ENCODE measurements around the gene GTPBP6.
A peak's percentile ranks its signal among the peaks of the same experiment; 100 is the strongest.
"Not testable (repeated sequence)": the region's sequence is repeated elsewhere in the genome, so short reads cannot be mapped to it uniquely, and the experiment has no call there.

The GTPBP6 gene

GRCh38 chrX:281166-281999 is 37.2 kb downstream of the GTPBP6 start, which contains the start of gene PLCXD1:
Gene PLCXD1, plus strand, starts transcription at chrX:281381. Its CDS starts 2,807 bp downstream, at chrX:284188.
- no peaks in the 10 kb centered on the region for H3K9me3 Mint-ChIP-seq
- no peak within 1 kb of the TSS for H3K27ac Mint-ChIP-seq
- H3K36me3 Mint-ChIP-seq = peaks cover 5% of the 10 kb centered on the region
- H3K4me1 Mint-ChIP-seq = peaks cover 37% of the 10 kb centered on the region
- peak within 1 kb of the TSS; percentile 39 for H3K4me3 Mint-ChIP-seq
- no peak for ATAC-seq
- peaks cover 6% of the 10 kb centered on the region for H3K27me3 Mint-ChIP-seq

- H3K36me3 Mint-ChIP-seq, H3K4me3 Mint-ChIP-seq, H3K9me3 Mint-ChIP-seq, ATAC-seq, H3K27ac Mint-ChIP-seq: not testable (repeated sequence)
- peaks cover 13% of the 10 kb centered on the region for H3K27me3 Mint-ChIP-seq
- H3K4me1 Mint-ChIP-seq = peaks cover 43% of the 10 kb centered on the region
Measured at GRCh38 chrX:280722-281121, 37.9 kb downstream of the GTPBP6 start.

GRCh38 chrX:279757-280604 is 38.6 kb downstream of the GTPBP6 start:
- Mint-ChIP-seq H3K27ac (peak overlapping the region; percentile 49), H3K4me1 (peaks cover 49% of the 10 kb centered on the region), H3K27me3 (peaks cover 20% of the 10 kb centered on the region)
- not testable (repeated sequence) for H3K36me3 Mint-ChIP-seq, ATAC-seq, H3K9me3 Mint-ChIP-seq, H3K4me3 Mint-ChIP-seq

GRCh38 chrX:276581-277201 is 41.9 kb downstream of the GTPBP6 start:
- Mint-ChIP-seq H3K36me3 (no peaks in the 10 kb centered on the region), H3K4me1 (peaks cover 37% of the 10 kb centered on the region), H3K4me3 (peak overlapping the region; percentile 75), H3K27me3 (peaks cover 22% of the 10 kb centered on the region), H3K27ac (peak overlapping the region; percentile 72), H3K9me3 (no peaks in the 10 kb centered on the region)
- ATAC-seq = peak; percentile 60

- Mint-ChIP-seq H3K36me3 (no peaks in the 10 kb centered on the region), H3K4me3 (peak overlapping the region; percentile 75), H3K27ac (peak overlapping the region; percentile 72), H3K4me1 (peaks cover 37% of the 10 kb centered on the region), H3K27me3 (peaks cover 22% of the 10 kb centered on the region), H3K9me3 (no peaks in the 10 kb centered on the region)
- ATAC-seq = peak; percentile 75
Measured at GRCh38 chrX:275967-276580, 42.5 kb downstream of the GTPBP6 start.

GRCh38 chrX:275476-275966 is 43.1 kb downstream of the GTPBP6 start:
- Mint-ChIP-seq H3K27me3 (peaks cover 22% of the 10 kb centered on the region), H3K4me3 (peak overlapping the region; percentile 58), H3K27ac (peak overlapping the region; percentile 72), H3K9me3 (no peaks in the 10 kb centered on the region), H3K4me1 (peaks cover 37% of the 10 kb centered on the region), H3K36me3 (no peaks in the 10 kb centered on the region)
- ATAC-seq = peak; percentile 49

- no peaks in the 10 kb centered on the region for H3K9me3 Mint-ChIP-seq
- no peak for ATAC-seq
- H3K27ac Mint-ChIP-seq = no peak overlapping the region
- H3K27me3 Mint-ChIP-seq = peaks cover 22% of the 10 kb centered on the region
- H3K4me1 Mint-ChIP-seq = peaks cover 37% of the 10 kb centered on the region
- H3K36me3 Mint-ChIP-seq = no peaks in the 10 kb centered on the region
- peak overlapping the region; percentile 58 for H3K4me3 Mint-ChIP-seq
Measured at GRCh38 chrX:274904-275475, 43.6 kb downstream of the GTPBP6 start.

- peaks cover 7% of the 10 kb centered on the region for H3K4me1 Mint-ChIP-seq
- H3K27ac Mint-ChIP-seq = no peak overlapping the region
- no peak for ATAC-seq
- H3K27me3 Mint-ChIP-seq = peaks cover 11% of the 10 kb centered on the region
- no peak overlapping the region for H3K4me3 Mint-ChIP-seq
- H3K9me3 Mint-ChIP-seq = no peaks in the 10 kb centered on the region
- H3K36me3 Mint-ChIP-seq = no peaks in the 10 kb centered on the region
Measured at GRCh38 chrX:270848-271367, 47.7 kb downstream of the GTPBP6 start.

- Mint-ChIP-seq H3K27ac (no peak overlapping the region), H3K9me3 (no peaks in the 10 kb centered on the region), H3K27me3 (no peaks in the 10 kb centered on the region), H3K4me3 (no peak overlapping the region), H3K4me1 (no peaks in the 10 kb centered on the region), H3K36me3 (no peaks in the 10 kb centered on the region)
- ATAC-seq = no peak
Measured at GRCh38 chrX:267771-268261, 50.8 kb downstream of the GTPBP6 start.

- Mint-ChIP-seq H3K27me3 (no peaks in the 10 kb centered on the region), H3K4me1 (no peaks in the 10 kb centered on the region), H3K4me3 (no peak overlapping the region), H3K9me3 (no peaks in the 10 kb centered on the region), H3K36me3 (no peaks in the 10 kb centered on the region), H3K27ac (no peak overlapping the region)
- no peak for ATAC-seq
Measured at GRCh38 chrX:265502-265901, 53.1 kb downstream of the GTPBP6 start.

GRCh38 chrX:264634-265455 is 53.8 kb downstream of the GTPBP6 start:
- Mint-ChIP-seq H3K36me3 (no peaks in the 10 kb centered on the region), H3K9me3 (no peaks in the 10 kb centered on the region), H3K27me3 (no peaks in the 10 kb centered on the region), H3K27ac (no peak overlapping the region), H3K4me1 (no peaks in the 10 kb centered on the region), H3K4me3 (no peak overlapping the region)
- no peak for ATAC-seq

- not testable (repeated sequence) for H3K36me3 Mint-ChIP-seq, H3K27ac Mint-ChIP-seq, H3K9me3 Mint-ChIP-seq, H3K27me3 Mint-ChIP-seq, H3K4me1 Mint-ChIP-seq, ATAC-seq, H3K4me3 Mint-ChIP-seq
Measured at GRCh38 chrX:264006-264405, 54.6 kb downstream of the GTPBP6 start.

- no peaks in the 10 kb centered on the region for H3K27me3 Mint-ChIP-seq
- no peak for ATAC-seq
- H3K4me3 Mint-ChIP-seq = no peak overlapping the region
- H3K9me3 Mint-ChIP-seq = no peaks in the 10 kb centered on the region
- no peak overlapping the region for H3K27ac Mint-ChIP-seq
- H3K36me3 Mint-ChIP-seq = no peaks in the 10 kb centered on the region
- H3K4me1 Mint-ChIP-seq = no peaks in the 10 kb centered on the region
Measured at GRCh38 chrX:262381-262909, 56.2 kb downstream of the GTPBP6 start.
